Astrocyte of the hippocampus (primary cell): Measurements from ENCODE around the gene C8G.

Experiments used
- DNase-seq: peaks from one replicate; pipeline ENCODE4 v3.0.0; 2011; ENCODE audit warnings: low read depth, low spot score

The C8G gene

DNA sequence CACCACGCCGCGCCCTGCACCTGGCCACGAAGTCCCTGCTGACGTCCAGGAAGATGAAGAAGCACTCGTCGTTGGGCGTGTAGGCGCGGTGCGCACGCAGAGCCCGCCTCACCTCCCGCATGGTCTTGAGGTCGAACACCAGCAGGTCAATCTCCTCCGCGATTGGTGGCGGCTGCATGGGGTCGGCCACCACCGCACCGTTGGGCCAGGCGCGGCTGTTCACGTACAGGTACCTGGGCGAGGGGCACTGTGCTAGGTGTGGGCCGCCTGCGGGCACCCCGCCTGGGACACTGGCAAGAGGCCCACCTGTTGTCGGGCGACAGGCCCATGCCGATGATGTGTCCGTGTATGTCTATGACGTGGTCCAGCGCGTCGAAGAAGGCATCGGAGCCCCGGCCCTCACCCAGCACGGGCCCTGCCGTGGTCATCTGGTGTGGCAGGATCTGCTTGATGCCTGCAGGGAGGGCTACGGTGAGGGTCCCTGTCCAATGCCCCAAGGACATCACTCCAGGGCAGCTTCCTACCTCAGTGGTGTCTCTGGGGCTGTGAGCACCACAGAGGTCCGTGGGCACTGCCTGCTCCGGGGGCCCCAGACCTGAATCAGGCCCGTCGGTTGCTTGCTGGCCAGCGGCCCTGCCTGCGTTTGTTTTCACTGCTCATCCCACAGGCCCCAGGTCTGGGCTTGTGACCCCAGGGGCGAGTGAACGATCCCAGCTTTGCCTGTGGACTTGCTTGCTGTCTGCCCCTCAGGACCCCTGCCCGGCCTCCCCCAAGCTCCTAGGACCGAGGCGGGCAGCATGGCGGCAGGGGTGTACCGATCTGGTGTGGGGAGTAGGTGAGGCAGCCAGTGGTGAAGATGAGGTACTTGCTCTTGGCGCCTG, 3.6 kb upstream of the C8G start:
- no peak for DNase-seq

GRCh38 chr9:136942112-136942880, 2.7 kb upstream of the C8G start:
- no peak for DNase-seq

DNA sequence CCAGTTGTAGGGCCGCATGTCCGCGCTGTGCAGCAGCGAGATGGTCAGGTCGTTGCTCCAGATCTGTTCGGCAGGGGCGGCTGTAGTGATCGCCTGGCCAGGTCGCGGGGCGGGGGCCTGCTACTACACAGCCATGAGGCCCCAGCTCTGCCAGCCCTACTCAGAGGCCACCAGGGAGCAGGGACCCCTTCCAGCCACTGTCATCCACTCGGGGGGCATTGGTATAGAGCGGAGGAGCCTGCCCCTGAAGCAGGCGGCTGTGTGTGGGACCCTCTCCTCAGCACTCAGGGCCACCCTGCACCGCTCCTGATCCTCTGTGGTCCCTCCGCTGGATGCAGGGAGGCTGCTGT, 2.2 kb upstream of the C8G start:
- no peak for DNase-seq

- no peak for DNase-seq
Measured at GRCh38 chr9:136943291-136944211, 1.5 kb upstream of the C8G start.

GRCh38 chr9:136944212-136944518, 878 bp upstream of the C8G start:
- peak; percentile 83 for DNase-seq

GRCh38 chr9:136945333-136946227, 537 bp downstream of the C8G start:
- DNase-seq, result no peak

DNA sequence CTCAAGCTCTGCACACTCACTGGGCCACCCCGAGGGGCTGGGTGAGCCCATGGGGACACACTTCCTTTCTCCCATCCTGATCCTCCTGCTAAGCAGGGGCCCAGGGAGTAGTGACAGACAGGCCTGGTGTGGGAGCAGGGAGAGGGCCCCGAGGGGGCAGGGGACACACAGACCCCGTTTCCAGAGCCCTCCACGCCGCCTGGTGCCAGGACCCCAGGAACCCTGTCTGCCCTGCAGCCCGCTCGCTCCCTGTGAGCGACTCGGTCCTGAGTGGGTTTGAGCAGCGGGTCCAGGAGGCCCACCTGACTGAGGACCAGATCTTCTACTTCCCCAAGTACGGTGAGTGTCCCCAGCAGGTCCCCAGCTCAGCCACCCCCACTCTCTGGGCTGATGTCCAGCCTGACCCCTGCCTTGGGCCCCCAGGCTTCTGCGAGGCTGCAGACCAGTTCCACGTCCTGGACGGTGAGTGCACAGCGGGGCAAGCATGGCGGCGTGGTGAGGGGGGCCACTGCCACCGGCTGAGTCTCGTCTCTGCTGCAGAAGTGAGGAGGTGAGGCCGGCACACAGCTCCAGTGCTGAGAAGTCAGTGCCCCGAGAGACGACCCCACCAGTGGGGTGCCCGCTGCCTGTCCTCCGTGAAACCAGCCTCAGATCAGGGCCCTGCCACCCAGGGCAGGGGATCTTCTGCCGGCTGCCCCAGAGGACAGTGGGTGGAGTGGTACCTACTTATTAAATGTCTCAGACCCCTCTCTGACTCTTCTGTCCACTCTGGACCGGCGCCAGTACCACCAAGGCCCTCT, 1.4 kb downstream of the C8G start:
- DNase-seq, result no peak

DNA sequence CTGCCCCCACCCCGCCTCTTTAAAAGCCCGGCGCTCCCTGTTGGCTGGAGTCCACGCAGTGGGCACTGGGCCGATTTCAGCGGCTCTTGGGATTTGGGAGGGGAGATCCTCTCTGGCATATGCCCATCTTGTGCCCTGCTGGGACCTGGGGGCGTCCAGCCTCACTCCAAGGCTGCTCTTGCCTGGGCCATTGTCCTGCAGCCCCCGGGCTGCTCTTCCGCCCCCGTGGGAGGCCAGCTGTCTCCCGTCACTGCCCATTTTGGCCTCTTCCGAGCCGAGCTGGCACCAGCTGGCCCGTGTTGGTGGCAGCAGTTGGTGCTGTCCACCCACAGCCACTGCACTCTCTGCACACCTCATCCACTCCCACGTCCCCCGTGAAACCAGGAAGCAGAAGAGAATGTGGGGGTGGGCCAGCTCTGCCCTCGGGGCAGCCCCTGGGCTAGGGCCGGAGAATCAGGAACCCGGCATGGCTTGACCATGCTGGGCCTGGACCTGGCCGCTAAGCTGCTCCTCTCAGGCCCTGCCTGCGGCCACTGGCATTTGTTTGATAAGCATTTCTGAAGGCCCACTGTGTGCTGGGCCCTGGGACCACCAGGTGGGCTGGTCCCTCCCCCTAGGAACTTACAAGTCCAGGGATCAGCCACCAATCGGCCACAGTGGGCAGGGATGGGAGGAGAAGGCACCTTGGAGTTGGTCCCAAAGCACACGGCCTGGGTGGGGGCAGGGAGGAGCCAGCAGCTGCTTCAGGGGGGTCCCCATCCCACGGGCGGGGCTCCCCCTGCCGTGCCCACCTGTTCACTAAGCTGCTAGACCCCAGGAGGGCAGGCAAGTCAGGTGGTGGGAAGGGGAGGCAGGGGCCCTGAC, 2.2 kb downstream of the C8G start:
- no peak for DNase-seq

DNA sequence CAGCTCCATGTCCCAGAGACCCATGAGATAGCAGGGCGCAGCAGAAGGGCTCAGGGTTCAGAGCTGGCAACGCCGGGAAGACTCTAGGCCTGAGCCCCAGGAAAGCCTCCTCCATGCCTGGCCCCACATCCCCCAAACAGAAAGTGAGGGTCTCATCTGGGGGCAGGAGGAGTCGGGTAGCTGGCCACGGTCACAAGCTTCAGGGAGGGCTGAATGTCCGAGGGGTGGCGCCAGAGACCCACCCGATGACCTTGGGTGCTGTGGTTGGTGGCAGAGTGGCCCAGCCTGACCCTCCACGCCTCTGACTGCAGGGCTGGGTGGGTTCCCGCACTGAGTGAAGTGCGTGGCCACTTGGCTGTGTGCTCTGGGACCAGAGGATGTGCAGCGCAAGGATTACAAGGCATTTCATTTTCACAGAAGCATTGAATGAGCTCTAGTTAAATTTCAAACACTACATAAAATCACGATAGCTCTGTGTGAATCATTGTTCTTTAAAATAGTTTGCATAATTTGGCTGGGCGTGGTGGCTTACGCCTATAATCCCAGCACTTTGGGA, 3.0 kb downstream of the C8G start:
- peak; percentile 59 for DNase-seq

- no peak for DNase-seq
Measured at GRCh38 chr9:136949239-136949816, 4.3 kb downstream of the C8G start.

DNA sequence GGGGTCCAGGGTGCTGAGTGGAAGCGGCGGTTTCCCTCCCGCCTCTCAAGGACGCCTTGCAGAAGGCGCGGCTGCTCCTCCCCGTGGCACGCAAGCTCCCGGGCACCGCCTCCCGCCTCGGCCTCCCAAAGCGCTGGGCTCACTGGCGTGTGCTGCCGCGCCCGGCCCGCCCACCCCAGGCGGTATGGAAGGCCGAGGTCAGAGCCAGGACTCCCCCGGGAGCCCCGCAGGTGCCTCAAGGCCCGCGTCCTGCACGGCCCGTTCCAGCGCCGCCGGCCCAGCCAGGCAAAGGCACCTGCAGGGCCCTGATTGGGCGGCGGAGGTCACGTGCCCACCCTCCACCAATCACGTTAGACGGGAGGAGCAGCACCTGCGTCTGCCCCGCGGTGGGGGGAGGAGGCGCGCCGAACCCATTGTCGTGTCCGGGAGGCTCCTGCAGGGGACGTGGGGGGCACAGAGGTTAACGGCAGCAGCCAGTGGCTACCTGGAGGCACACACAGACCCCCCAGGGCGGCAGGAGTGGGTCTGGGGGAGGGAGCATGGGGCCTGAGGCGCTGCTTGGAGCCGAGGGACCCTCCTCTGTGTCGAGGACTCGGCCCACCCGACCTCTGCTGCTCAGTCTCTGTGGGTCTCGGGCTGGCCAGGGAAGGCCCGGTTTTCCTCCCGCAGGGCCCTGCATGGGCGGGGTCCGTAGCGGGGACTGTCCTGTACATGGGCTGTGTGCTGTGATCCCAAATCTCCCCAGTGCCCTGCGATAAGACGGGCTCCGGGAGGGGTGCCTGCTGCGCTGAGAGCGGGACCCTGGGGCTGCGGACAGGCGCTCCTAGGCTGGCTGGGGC, 5.0 kb downstream of the C8G start:
- DNase-seq, result peak; percentile 95

DNA sequence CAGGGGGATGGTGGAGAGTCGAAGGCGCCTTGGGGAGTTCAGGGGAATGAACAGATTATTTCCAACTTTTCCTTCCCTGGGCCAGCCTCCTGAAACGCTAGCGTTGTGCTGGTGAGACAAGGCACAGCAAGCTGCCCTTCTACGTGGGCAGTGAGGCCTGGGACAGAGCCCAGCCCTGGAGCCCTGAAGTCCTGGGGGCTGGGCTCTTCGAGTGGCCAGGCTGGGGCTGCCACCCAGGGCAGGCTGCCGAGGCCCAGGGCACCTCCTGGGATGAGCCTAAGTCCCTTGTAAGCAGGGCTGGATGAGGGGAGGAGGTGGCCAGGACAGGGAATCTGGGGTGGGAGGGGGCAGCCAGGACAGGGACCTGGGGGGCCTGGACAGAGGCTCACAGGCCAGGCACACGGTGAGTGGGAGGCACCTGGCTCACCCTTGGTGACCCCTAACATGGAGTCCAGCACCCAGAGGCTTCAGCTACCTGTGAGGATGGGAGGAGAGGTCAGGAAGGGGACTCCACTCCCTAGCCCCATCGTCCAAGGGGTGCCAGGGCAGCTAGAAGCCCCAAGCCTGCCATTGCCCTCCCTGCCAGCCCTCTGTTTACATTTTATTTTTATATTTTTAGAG, 5.7 kb downstream of the C8G start:
- DNase-seq, result peak; percentile 29

GRCh38 chr9:136951541-136952320, 6.7 kb downstream of the C8G start, which contains the start of gene LCN12:
Gene LCN12 (plus strand): TSS chr9:136952273. CDS start chr9:136952328, 55 bp downstream.
- no peak for DNase-seq

GRCh38 chr9:136952321-136952850, 7.3 kb downstream of the C8G start:
- DNase-seq, result no peak

GRCh38 chr9:136952876-136953770, 8.1 kb downstream of the C8G start:
- DNase-seq, result no peak
